GM21619 (cell line): ENCODE results near the gene KRTAP9-8.
"Not testable (repeated sequence)": the region's sequence is repeated elsewhere in the genome, so short reads cannot be mapped to it uniquely, and the experiment has no call there.

Experiments
- ATAC-seq: cut with Tn5 transposase; IDR thresholded peaks from one replicate; pipeline ENCODE4 v1.9.1; 2021; ENCODE audit not compliant: unreplicated experiment

Gene KRTAP9-8

DNA sequence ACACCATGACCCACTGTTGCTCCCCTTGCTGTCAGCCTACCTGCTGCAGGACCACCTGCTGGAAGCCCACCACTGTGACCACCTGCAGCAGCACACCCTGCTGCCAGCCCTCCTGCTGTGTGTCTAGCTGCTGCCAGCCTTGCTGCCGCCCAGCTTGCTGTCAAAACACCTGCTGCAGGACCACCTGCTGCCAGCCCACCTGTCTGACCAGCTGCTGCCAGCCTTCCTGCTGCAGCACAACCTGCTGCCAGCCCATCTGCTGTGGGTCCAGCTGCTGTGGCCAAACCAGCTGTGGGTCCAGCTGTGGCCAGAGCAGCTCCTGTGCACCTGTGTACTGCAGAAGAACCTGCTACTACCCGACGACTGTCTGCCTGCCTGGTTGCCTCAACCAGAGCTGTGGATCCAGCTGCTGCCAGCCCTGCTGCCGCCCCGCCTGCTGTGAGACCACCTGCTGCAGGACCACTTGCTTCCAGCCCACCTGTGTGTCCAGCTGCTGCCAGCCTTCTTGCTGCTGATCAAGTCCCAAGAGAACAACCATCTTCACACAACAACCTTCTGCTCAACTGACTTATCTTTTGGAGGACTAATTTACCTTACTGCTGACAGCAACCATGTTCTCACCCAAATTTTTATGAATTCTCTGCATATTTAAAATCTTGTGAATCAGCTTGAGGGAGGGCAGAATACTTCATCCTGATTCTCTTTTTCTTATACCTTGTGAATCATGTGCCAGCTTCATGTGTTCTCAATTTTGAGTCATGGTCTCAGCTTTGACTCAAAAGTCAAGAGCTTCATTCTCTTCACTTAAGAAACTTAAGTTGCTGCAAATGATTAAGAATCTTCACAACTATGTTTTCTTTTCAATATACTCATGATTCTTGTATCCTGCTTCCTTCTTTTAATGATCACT, 17.8 kb downstream of the KRTAP9-8 start, which contains the start of gene KRTAP9-9:
KRTAP9-9 (plus strand) TSS at position 4 of the 910 bp plus-strand sequence.
- not testable (repeated sequence) for ATAC-seq

DNA sequence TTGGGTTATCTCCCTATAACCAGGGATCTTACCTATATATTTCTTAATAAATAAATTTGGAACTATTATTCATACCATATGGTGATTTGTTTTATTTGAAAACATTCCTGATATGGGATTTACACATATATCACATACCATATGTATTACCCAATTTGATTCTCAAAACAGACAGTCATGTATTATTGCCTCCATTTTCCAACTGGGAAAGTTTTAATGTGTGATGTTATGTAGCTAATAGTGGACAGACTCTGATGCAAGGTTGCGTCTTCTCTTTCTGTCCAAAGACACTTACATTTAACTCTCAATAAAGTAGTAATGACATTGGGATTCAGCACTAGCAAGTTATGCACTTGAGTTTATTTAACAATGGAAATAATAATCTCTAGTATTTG, 18.5 kb downstream of the KRTAP9-8 start:
- no peak for ATAC-seq

DNA sequence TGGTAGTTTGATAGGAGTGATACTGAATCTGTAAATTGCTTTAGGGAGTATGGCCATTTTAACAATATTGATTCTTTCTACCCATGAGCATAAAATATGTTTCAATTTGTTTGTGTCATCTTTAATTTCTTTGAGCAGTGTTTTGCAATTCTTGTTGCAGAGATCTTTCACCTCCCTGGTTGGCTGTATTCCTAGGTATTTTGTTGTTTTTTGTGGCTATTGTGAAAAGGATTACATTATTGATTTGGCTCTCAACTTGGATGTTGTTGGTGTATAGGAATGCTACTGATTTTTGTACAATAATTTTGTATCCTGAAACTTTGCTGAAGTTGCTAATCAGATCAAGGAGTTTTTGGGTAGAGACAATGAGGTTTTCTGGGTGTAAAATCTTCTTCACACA, 20.6 kb downstream of the KRTAP9-8 start:
- no peak for ATAC-seq

DNA sequence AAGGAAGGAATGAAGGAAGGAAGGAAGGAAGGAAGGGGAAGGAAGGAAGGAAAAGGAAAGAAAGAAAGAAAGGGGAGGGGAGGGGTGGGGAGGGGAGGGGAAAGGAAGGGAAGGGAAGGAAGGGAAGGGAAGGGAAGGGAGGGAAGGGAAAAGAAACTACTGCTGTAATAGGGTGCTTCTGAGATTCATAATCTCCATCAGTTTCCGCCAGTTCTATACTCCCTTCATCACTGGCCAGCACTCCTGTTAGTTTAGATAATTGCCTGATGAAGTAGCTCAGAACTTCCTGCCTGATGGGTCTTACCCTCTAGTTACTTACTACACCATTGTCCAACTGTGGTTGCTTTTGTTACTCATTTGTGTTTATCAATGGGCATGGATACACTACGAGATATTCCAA, 25.4 kb downstream of the KRTAP9-8 start:
- ATAC-seq = no peak

DNA sequence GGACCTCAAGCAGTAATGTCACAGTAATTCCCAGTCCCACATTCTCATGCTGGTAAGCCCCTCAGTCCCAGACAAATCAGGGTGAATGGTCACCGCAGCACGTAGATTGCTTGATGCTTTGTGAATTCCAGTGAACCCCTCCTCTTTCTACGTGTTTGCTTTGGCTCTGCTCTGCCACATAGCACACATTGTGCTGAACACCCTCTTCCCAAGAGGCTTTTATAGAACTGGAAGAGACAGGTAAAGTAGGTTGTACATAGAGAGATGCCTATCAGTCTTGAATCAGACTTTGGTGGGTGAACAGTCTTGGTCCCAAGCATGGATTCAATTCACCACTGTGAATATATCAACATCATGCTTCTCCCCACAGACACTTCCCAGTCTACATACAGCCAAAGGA, 26.8 kb downstream of the KRTAP9-8 start:
- ATAC-seq = no peak

DNA sequence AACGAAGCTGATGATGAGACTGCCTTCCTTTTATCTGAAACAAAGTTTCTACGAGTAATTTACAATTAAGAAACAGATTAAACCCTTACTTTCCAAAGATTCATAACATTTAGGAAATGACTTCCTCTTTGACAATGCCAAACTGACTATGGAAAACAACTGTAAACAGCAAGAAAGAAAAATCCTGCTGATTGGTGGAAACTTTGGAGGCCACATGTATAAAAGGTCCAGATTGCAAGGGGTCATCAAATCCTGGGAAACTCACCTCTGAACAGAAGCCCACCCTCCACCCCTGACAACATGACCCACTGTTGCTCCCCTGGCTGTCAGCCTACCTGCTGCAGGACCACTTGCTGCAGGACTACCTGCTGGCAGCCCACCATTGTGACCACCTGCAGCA, 27.3 kb downstream of the KRTAP9-8 start, which contains the start of gene KRTAP9-6:
KRTAP9-6 (plus strand) TSS at position 301 of the 400 bp plus-strand sequence; CDS start at position 301, 0 bp downstream.
- ATAC-seq = no peak

DNA sequence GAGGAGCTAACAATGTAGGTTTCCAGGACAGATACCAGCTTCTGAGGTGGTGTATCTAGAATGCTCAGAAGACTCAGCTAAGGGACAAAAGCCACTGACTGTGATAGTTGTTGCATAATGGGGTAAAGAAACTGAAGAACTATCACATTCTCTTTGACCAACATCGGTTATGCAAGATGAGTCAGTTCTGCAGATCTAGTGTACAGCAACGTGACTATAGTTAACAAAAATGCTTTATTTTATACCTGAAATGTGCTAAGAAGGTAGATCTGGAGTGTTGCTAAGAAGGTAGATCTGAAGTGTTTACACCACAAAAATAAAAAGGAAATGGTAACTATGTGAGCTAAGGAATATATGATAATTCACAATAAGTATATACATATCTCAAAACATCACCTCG, 29.9 kb downstream of the KRTAP9-8 start:
- no peak for ATAC-seq

DNA sequence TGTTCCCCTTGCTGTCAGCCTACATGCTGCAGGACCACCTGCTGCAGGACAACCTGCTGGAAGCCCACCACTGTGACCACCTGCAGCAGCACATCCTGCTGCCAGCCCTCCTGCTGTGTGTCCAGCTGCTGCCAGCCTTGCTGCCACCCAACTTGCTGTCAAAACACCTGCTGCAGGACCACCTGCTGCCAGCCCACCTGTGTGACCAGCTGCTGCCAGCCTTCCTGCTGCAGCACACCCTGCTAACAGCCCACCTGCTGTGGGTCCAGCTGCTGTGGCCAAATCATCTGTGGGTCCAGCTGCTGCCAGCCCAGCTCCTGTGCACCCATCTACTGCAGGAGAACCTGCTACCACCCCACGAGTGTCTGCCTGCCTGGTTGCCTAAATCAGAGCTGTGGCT, 33.5 kb downstream of the KRTAP9-8 start:
- not testable (repeated sequence) for ATAC-seq

DNA sequence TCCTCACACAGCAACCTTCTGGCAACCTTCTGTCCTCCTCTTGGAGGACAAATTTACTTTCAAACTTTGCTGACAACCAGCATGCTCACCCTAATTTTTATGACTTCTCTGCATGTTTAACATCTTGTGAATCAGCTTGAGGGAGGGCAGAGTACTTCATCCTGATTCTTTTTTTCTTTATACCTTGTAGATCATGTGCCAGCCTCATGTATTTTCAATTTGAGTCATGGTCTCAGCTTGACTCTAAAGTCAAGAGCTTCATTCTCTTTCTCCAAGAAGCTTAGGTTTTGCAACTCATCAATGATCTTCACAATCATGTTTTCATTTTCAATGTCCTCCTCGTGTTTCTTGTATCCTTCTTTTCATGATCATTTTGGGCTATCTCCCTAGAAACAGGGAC, 34.1 kb downstream of the KRTAP9-8 start:
- ATAC-seq = no peak

DNA sequence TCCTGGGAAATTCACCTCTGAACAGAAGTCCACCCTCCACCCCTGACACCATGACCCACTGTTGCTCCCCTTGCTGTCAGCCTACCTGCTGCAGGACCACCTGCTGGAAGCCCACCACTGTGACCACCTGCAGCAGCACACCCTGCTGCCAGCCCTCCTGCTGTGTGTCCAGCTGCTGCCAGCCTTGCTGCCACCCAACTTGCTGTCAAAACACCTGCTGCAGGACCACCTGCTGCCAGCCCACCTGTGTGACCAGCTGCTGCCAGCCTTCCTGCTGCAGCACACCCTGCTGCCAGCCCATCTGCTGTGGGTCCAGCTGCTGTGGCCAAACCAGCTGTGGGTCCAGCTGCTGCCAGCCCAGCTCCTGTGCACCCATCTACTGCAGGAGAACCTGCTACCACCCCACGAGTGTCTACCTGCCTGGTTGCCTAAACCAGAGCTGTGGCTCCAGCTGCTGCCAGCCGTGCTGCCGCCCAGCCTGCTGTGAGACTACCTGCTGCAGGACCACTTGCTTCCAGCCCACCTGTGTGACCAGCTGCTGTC, 37.9 kb downstream of the KRTAP9-8 start, which contains the start of gene KRTAP9-7:
KRTAP9-7 (plus strand) TSS at position 51 of the 543 bp plus-strand sequence; CDS start at position 51, 0 bp downstream.
- ATAC-seq = not testable (repeated sequence)

DNA sequence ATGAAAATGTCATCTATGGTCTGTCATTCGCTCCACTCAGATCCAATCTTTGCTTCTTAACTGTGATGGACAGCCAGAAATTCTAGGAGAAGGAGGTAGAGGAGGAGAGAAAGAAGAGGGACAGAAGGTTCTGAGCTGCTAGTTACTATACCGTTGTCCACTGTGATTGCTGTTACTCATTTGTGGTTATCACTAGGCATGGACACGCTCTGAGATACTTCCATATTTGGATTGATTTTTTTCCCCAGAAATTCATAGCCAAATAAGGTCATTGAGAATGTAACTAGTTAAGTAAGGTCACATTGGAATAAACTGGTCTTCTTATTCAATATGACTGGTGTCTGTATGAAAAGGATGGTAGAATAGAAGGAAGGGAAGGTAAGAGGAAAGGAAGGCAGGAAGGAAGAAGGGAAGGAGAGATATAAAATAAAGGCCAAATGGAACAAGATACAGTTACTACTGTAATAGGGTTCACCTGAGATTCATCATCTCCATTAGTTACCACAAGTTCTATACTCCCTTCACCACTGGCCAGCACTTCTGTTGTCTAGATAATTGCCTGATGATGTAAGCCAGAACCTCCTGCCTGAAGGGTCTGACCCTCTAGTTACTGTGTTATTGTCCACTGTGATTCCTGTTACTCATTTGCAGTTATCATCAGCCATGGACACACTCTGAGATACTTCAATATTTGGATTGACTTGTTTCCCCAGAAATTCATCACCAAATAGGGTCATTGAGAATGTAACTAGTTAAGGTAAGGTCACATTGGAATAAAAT, 40.6 kb downstream of the KRTAP9-8 start:
- no peak for ATAC-seq

DNA sequence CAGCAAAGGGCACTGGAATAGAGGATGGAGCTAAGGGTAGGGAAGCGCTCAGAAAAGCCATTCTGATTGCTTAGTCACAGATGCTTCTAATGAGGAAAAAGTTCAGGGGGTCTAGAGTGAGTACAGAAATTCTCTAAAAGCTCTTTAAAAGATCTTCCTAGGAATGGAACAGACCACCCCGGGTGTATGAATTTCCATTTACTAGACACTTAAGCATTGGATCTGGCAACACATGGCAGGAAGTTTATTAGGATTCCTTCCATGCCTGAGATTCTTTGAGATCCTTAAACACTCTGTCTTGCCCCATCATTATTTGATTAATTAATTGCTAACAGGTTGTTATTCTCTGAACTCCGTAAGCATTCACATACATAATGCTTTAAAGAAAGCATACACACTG, 46.2 kb downstream of the KRTAP9-8 start:
- no peak for ATAC-seq

DNA sequence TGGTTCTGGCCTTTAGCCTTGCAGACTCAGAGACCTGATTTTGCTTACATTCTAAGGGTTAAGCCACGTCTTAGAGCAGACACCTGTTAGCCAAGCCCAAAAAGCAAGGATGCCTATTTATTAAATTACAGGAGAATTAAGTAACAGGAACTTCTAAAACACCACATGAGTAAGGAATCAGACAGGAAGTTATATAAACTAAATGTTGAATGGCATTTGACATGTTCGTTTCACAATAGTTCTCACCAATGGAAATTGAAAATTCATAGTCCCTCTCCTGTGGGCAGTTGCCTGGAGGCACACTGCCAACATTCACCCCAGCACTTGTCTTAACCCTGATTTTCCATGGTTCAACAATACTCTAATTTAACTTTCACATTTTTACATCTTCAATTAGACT, 46.7 kb downstream of the KRTAP9-8 start:
- ATAC-seq = no peak

DNA sequence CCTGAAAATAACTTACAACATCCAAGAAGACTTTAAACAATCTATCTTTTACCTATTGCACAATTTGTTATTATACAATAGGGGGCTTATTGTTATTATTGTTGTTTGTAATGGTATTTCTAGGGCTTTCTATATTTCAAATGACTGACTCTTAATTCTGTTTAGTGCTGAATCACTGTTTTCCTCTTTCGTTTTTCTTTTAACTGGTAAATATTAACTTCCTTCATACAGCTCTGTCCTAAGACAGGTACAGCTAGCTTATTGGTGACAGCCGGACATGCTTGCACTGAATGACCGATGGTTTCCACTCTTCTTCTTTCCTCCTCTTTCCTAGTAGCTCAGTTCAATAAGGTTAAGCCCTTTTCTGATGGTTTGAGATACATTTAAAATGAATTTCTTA, 49.3 kb downstream of the KRTAP9-8 start:
- no peak for ATAC-seq
